Measurements from ENCODE around the gene C1orf174. TPM values are rescaled to one million over a fixed set of nuclear protein-coding genes. Genes with fewer than 3 reads are reported as not detected.

The C1orf174 gene
- total RNA-seq, 1 donor from 2014 or later: 20.9 TPM

GRCh38 chr1:3880429-3881192, 19.5 kb downstream of the C1orf174 start:
- H3K4me3 ChIP-seq (ENCODE audit: low read length in 3 of 3): no peak overlapping the region
- H3K36me3 ChIP-seq (ENCODE audit: control insufficient read depth in 3 of 3, insufficient read depth in 3 of 3, low read length in 3 of 3): peaks cover 29 to 61% (median 40%) of the 10 kb centered on the region in 3 donors
- H3K27ac ChIP-seq (ENCODE audit: low read depth, low read length): no peak overlapping the region
- no peaks in the 10 kb centered on the region for H3K4me1 ChIP-seq (ENCODE audit: control insufficient read depth in 3 of 3, insufficient read depth in 3 of 3, low read length in 3 of 3)
- no peaks in the 10 kb centered on the region for H3K27me3 ChIP-seq (ENCODE audit: control insufficient read depth in 3 of 3, insufficient read depth in 3 of 3, low read length in 3 of 3)
- peaks cover 0 to 6% (median 6%) of the 10 kb centered on the region in 3 donors for H3K9me3 ChIP-seq (ENCODE audit: control insufficient read depth in 3 of 3, low read length in 3 of 3)
- no peak overlapping the region for H3K9ac ChIP-seq (ENCODE audit: low read depth in 1 of 3, low read length in 3 of 3)

GRCh38 chr1:3879787-3880428, 20.2 kb downstream of the C1orf174 start:
- Histone ChIP-seq H3K36me3 (ENCODE audit: control insufficient read depth in 3 of 3, insufficient read depth in 3 of 3, low read length in 3 of 3) (peaks cover 31 to 60% (median 45%) of the 10 kb centered on the region in 3 donors), H3K4me1 (ENCODE audit: control insufficient read depth in 3 of 3, insufficient read depth in 3 of 3, low read length in 3 of 3) (no peaks in the 10 kb centered on the region), H3K27ac (ENCODE audit: low read depth, low read length) (no peak overlapping the region), H3K4me3 (ENCODE audit: low read length in 3 of 3) (no peak overlapping the region), H3K9ac (ENCODE audit: low read depth in 1 of 3, low read length in 3 of 3) (no peak overlapping the region), H3K27me3 (ENCODE audit: control insufficient read depth in 3 of 3, insufficient read depth in 3 of 3, low read length in 3 of 3) (no peaks in the 10 kb centered on the region), H3K9me3 (ENCODE audit: control insufficient read depth in 3 of 3, low read length in 3 of 3) (peaks cover 0 to 6% (median 6%) of the 10 kb centered on the region in 3 donors)

- Histone ChIP-seq H3K27ac (ENCODE audit: low read depth, low read length) (no peak overlapping the region), H3K9me3 (ENCODE audit: control insufficient read depth in 3 of 3, low read length in 3 of 3) (peaks cover 0 to 6% (median 6%) of the 10 kb centered on the region in 3 donors), H3K4me1 (ENCODE audit: control insufficient read depth in 3 of 3, insufficient read depth in 3 of 3, low read length in 3 of 3) (no peaks in the 10 kb centered on the region), H3K36me3 (ENCODE audit: control insufficient read depth in 3 of 3, insufficient read depth in 3 of 3, low read length in 3 of 3) (peaks cover 33 to 60% (median 46%) of the 10 kb centered on the region in 3 donors), H3K4me3 (ENCODE audit: low read length in 3 of 3) (no peak overlapping the region), H3K9ac (ENCODE audit: low read depth in 1 of 3, low read length in 3 of 3) (no peak overlapping the region), H3K27me3 (ENCODE audit: control insufficient read depth in 3 of 3, insufficient read depth in 3 of 3, low read length in 3 of 3) (no peaks in the 10 kb centered on the region)
Measured at GRCh38 chr1:3879099-3879498, 21.0 kb downstream of the C1orf174 start.

- Histone ChIP-seq H3K27ac (ENCODE audit: low read depth, low read length) (no peak overlapping the region), H3K36me3 (ENCODE audit: control insufficient read depth in 3 of 3, insufficient read depth in 3 of 3, low read length in 3 of 3) (peaks cover 44 to 66% (median 52%) of the 10 kb centered on the region in 3 donors), H3K4me1 (ENCODE audit: control insufficient read depth in 3 of 3, insufficient read depth in 3 of 3, low read length in 3 of 3) (no peaks in the 10 kb centered on the region)
Measured at GRCh38 chr1:3876716-3877115, 23.4 kb downstream of the C1orf174 start.

GRCh38 chr1:3874736-3875135, 25.3 kb downstream of the C1orf174 start:
- H3K4me3 ChIP-seq (ENCODE audit: low read length in 3 of 3): no peak overlapping the region
- no peak overlapping the region for H3K27ac ChIP-seq (ENCODE audit: low read depth, low read length)
- H3K9ac ChIP-seq (ENCODE audit: low read depth in 1 of 3, low read length in 3 of 3): no peak overlapping the region
- H3K27me3 ChIP-seq (ENCODE audit: control insufficient read depth in 3 of 3, insufficient read depth in 3 of 3, low read length in 3 of 3): no peaks in the 10 kb centered on the region
- H3K9me3 ChIP-seq (ENCODE audit: control insufficient read depth in 3 of 3, low read length in 3 of 3): peaks cover 0 to 6% (median 6%) of the 10 kb centered on the region in 3 donors
- peaks cover 47 to 56% (median 52%) of the 10 kb centered on the region in 3 donors for H3K36me3 ChIP-seq (ENCODE audit: control insufficient read depth in 3 of 3, insufficient read depth in 3 of 3, low read length in 3 of 3)
- H3K4me1 ChIP-seq (ENCODE audit: control insufficient read depth in 3 of 3, insufficient read depth in 3 of 3, low read length in 3 of 3): no peaks in the 10 kb centered on the region

More at GRCh38 chr1:3876716-3877115, 23.4 kb downstream of the C1orf174 start:
- Histone ChIP-seq H3K9me3 (ENCODE audit: control insufficient read depth in 3 of 3, low read length in 3 of 3) (peaks cover 0 to 6% (median 6%) of the 10 kb centered on the region in 3 donors), H3K4me3 (ENCODE audit: low read length in 3 of 3) (no peak overlapping the region), H3K27me3 (ENCODE audit: control insufficient read depth in 3 of 3, insufficient read depth in 3 of 3, low read length in 3 of 3) (no peaks in the 10 kb centered on the region), H3K9ac (ENCODE audit: low read depth in 1 of 3, low read length in 3 of 3) (no peak overlapping the region)

- Histone ChIP-seq H3K9me3 (ENCODE audit: control insufficient read depth in 3 of 3, low read length in 3 of 3) (no peaks in the 10 kb centered on the region), H3K36me3 (ENCODE audit: control insufficient read depth in 3 of 3, insufficient read depth in 3 of 3, low read length in 3 of 3) (peaks cover 44 to 58% (median 53%) of the 10 kb centered on the region in 3 donors), H3K9ac (ENCODE audit: low read depth in 1 of 3, low read length in 3 of 3) (no peak overlapping the region), H3K27me3 (ENCODE audit: control insufficient read depth in 3 of 3, insufficient read depth in 3 of 3, low read length in 3 of 3) (no peaks in the 10 kb centered on the region), H3K4me1 (ENCODE audit: control insufficient read depth in 3 of 3, insufficient read depth in 3 of 3, low read length in 3 of 3) (no peaks in the 10 kb centered on the region), H3K27ac (ENCODE audit: low read depth, low read length) (no peak overlapping the region), H3K4me3 (ENCODE audit: low read length in 3 of 3) (no peak overlapping the region)
Measured at GRCh38 chr1:3872546-3872945, 27.5 kb downstream of the C1orf174 start.

GRCh38 chr1:3871451-3871805, 28.6 kb downstream of the C1orf174 start:
- Histone ChIP-seq H3K9me3 (ENCODE audit: control insufficient read depth in 3 of 3, low read length in 3 of 3) (no peaks in the 10 kb centered on the region), H3K36me3 (ENCODE audit: control insufficient read depth in 3 of 3, insufficient read depth in 3 of 3, low read length in 3 of 3) (peaks cover 47 to 57% (median 57%) of the 10 kb centered on the region in 3 donors), H3K27me3 (ENCODE audit: control insufficient read depth in 3 of 3, insufficient read depth in 3 of 3, low read length in 3 of 3) (no peaks in the 10 kb centered on the region), H3K9ac (ENCODE audit: low read depth in 1 of 3, low read length in 3 of 3) (no peak overlapping the region), H3K27ac (ENCODE audit: low read depth, low read length) (no peak overlapping the region), H3K4me1 (ENCODE audit: control insufficient read depth in 3 of 3, insufficient read depth in 3 of 3, low read length in 3 of 3) (no peaks in the 10 kb centered on the region), H3K4me3 (ENCODE audit: low read length in 3 of 3) (no peak overlapping the region)

GRCh38 chr1:3869751-3870301, 30.2 kb downstream of the C1orf174 start:
- H3K36me3 ChIP-seq (ENCODE audit: control insufficient read depth in 3 of 3, insufficient read depth in 3 of 3, low read length in 3 of 3): peaks cover 38 to 50% (median 46%) of the 10 kb centered on the region in 3 donors
- no peak overlapping the region for H3K27ac ChIP-seq (ENCODE audit: low read depth, low read length)
- no peaks in the 10 kb centered on the region for H3K4me1 ChIP-seq (ENCODE audit: control insufficient read depth in 3 of 3, insufficient read depth in 3 of 3, low read length in 3 of 3)
- H3K9ac ChIP-seq (ENCODE audit: low read depth in 1 of 3, low read length in 3 of 3): no peak overlapping the region
- H3K27me3 ChIP-seq (ENCODE audit: control insufficient read depth in 3 of 3, insufficient read depth in 3 of 3, low read length in 3 of 3): no peaks in the 10 kb centered on the region
- H3K4me3 ChIP-seq (ENCODE audit: low read length in 3 of 3): no peak overlapping the region
- H3K9me3 ChIP-seq (ENCODE audit: control insufficient read depth in 3 of 3, low read length in 3 of 3): no peaks in the 10 kb centered on the region

GRCh38 chr1:3868464-3869006, 31.5 kb downstream of the C1orf174 start:
- H3K9ac ChIP-seq (ENCODE audit: low read depth in 1 of 3, low read length in 3 of 3): no peak overlapping the region
- H3K4me1 ChIP-seq (ENCODE audit: control insufficient read depth in 3 of 3, insufficient read depth in 3 of 3, low read length in 3 of 3): no peaks in the 10 kb centered on the region
- no peaks in the 10 kb centered on the region for H3K9me3 ChIP-seq (ENCODE audit: control insufficient read depth in 3 of 3, low read length in 3 of 3)
- H3K27me3 ChIP-seq (ENCODE audit: control insufficient read depth in 3 of 3, insufficient read depth in 3 of 3, low read length in 3 of 3): no peaks in the 10 kb centered on the region
- H3K27ac ChIP-seq (ENCODE audit: low read depth, low read length): no peak overlapping the region
- peaks cover 30 to 41% (median 36%) of the 10 kb centered on the region in 3 donors for H3K36me3 ChIP-seq (ENCODE audit: control insufficient read depth in 3 of 3, insufficient read depth in 3 of 3, low read length in 3 of 3)
- no peak overlapping the region for H3K4me3 ChIP-seq (ENCODE audit: low read length in 3 of 3)

All from skeletal muscle tissue (tissue), 4 donors.